Sigmoid colon (tissue), 7 donors: ENCODE data around the gene RADX. TPM values are rescaled to one million over a fixed set of nuclear protein-coding genes. Genes with fewer than 3 reads are reported as not detected.

ENCODE experiments used
- DNase-seq: peaks from one replicate; pipeline ENCODE4 v3.0.0-alpha.2; 2019
- H3K27ac ChIP-seq, 4 donors: fragments of 200-600 bp; sonication (generic); one replicate each; pipeline ENCODE4 v1.5.1; 2016 to 2019; ENCODE audit warnings: mild to moderate bottlenecking in 1 of 4
- H3K27me3 ChIP-seq, 3 donors: fragments of 200-600 bp; sonication (generic); one replicate each; pipeline ENCODE4 v1.5.1; 2019; ENCODE audit warnings: mild to moderate bottlenecking in 1 of 3
- H3K36me3 ChIP-seq, 4 donors: fragments of 200-600 bp; sonication (generic); one replicate each; pipeline ENCODE4 v1.5.1; 2016 to 2019
- H3K4me1 ChIP-seq, 4 donors: fragments of 200-600 bp; sonication (generic); one replicate each; pipeline ENCODE4 v1.5.1; 2017 to 2019
- H3K4me3 ChIP-seq, 4 donors: fragments of 200-600 bp; sonication (generic); one replicate each; pipeline ENCODE4 v1.5.1; 2017 to 2019; ENCODE audit warnings: mild to moderate bottlenecking in 2 of 4, moderate library complexity in 1 of 4
- H3K9me3 ChIP-seq, 4 donors: fragments of 200-600 bp in 3 of 4; sonication (generic) in 3 of 4; one replicate each; pipeline versions ENCODE4 v1.5.1 to v1.6.1; 2013 to 2019
- CTCF ChIP-seq, 4 experiments: fragments of 450-650 bp in 3 of 4; fragments of 200-600 bp in 1 of 4; IDR thresholded peaks; one replicate each; pipeline ENCODE4 v1.5.1; 2016 to 2019; ENCODE audit warnings: antibody characterized with exemption in 4 of 4, mild to moderate bottlenecking in 3 of 4, moderate library complexity in 2 of 4
- EP300 ChIP-seq, 4 donors: sonication (generic); formaldehyde crosslinking; IDR thresholded peaks; one replicate each; pipeline ENCODE4 v1.6.1; 2017; ENCODE audit warnings: antibody characterized with exemption in 4 of 4
- POLR2A ChIP-seq, 2 donors: fragments of 450-650 bp; IDR thresholded peaks; one replicate each; pipeline ENCODE4 v1.6.1; 2016; ENCODE audit warnings: antibody characterized with exemption in 2 of 2, mild to moderate bottlenecking in 2 of 2, moderate library complexity in 2 of 2
- POLR2AphosphoS5 ChIP-seq, 4 donors: sonication (generic); formaldehyde crosslinking; IDR thresholded peaks; one replicate each; pipeline ENCODE4 v1.6.1; 2017; ENCODE audit warnings: antibody characterized with exemption in 4 of 4
- WGBS, 2 donors: extraction: QIAGEN DNeasy Blood & Tissue Kit; methylation state at CpG; one replicate each; pipeline ENCODE4 v1.1.7; 2013; 5-methylcytosine and 5-hydroxymethylcytosine counted together
- intact Hi-C: fragments of 100-400 bp; cut with DNase I; formaldehyde crosslinking; loops from one replicate; pipeline ENCODE4 v1.15.1; 2023
- polyA plus RNA-seq, 3 donors: library from polyadenylated mRNA; stranded (reverse); fragments of 200-250 nt; gene quantifications; one replicate each; pipeline ENCODE4 v1.2.3, GENCODE V29; 2013
- total RNA-seq, 4 donors: library from RNA; depleted of rRNA; stranded (reverse); fragments of >200 nt; gene quantifications; one replicate each; pipeline ENCODE4 v1.1.0, GENCODE V29; 2016
- donor health status: healthy with polysubstance abuse.
- donor health status: Bipolar disorder and iron deficiency.
- donor health status: healthy.

The RADX gene
- total and polyA plus RNA-seq, 7 donors: 0.60 to 7.3 (median 1.1) TPM

GRCh38 chrX:106611317-106611678, 480 bp upstream of the RADX start:
- Histone ChIP-seq H3K27ac (peak overlapping the region in 3 of 4 donors; percentile 14 to 48 (median 42)), H3K27me3 (no peaks in the 10 kb centered on the region), H3K4me3 (peak overlapping the region; percentile 33 to 57 (median 52)), H3K4me1 (peaks cover 0 to 4% (median 0%) of the 10 kb centered on the region in 4 donors), H3K36me3 (no peaks in the 10 kb centered on the region), H3K9me3 (no peaks in the 10 kb centered on the region)
- DNase-seq: no peak
- no peak for TF ChIP-seq CTCF (IDR thresholded peaks at IDR 0.05)
- no peak for TF ChIP-seq POLR2AphosphoS5 (IDR thresholded peaks at IDR 0.05)
- no peak for TF ChIP-seq POLR2A (IDR thresholded peaks at IDR 0.05)
- WGBS, 2 donors: 16 to 17% methylated on average over 1 of the region's 1 CpG
- intact Hi-C loops: loop anchor here (5.0 kb wide), 1 partner anchor 191 kb away; the partner anchor contains the start of gene TBC1D8B

- peaks cover 0 to 4% (median 0%) of the 10 kb centered on the region in 4 donors for H3K4me1 ChIP-seq
- peak overlapping the region; percentile 33 to 57 (median 52) for H3K4me3 ChIP-seq
- peak overlapping the region in 2 of 4 donors; percentile 42 to 48 for H3K27ac ChIP-seq
- TF ChIP-seq POLR2AphosphoS5 (IDR thresholded peaks at IDR 0.05) (no peak), CTCF (IDR thresholded peaks at IDR 0.05) (no peak)
- no peaks in the 10 kb centered on the region for H3K36me3 ChIP-seq
- H3K9me3 ChIP-seq: no peaks in the 10 kb centered on the region
- intact Hi-C loops: loop anchor here (5.0 kb wide), 1 partner anchor 190 kb away; the partner anchor contains the start of gene TBC1D8B
- no peaks in the 10 kb centered on the region for H3K27me3 ChIP-seq
- 1 to 3% methylated on average over 8 of the region's 8 CpGs for WGBS, 2 donors
- no peak for DNase-seq
Measured at GRCh38 chrX:106612393-106612763, 600 bp downstream of the RADX start.

GRCh38 chrX:106613277-106613676, 1.5 kb downstream of the RADX start:
- Histone ChIP-seq H3K4me3 (peak overlapping the region in 1 of 4 donors; percentile 52), H3K27me3 (no peaks in the 10 kb centered on the region), H3K36me3 (no peaks in the 10 kb centered on the region), H3K9me3 (no peaks in the 10 kb centered on the region), H3K4me1 (peaks cover 0 to 4% (median 0%) of the 10 kb centered on the region in 4 donors), H3K27ac (no peak overlapping the region)
- intact Hi-C loops: loop anchor here (5.0 kb wide), 1 partner anchor 189 kb away; the partner anchor contains the start of gene TBC1D8B
- 8 to 26% methylated on average over 4 of the region's 4 CpGs for WGBS, 2 donors
- TF ChIP-seq POLR2AphosphoS5 (IDR thresholded peaks at IDR 0.05) (no peak), POLR2A (IDR thresholded peaks at IDR 0.05) (no peak), EP300 (IDR thresholded peaks at IDR 0.05) (no peak), CTCF (IDR thresholded peaks at IDR 0.05) (no peak)
- DNase-seq: no peak

GRCh38 chrX:106615041-106615440, 3.3 kb downstream of the RADX start:
- TF ChIP-seq CTCF (IDR thresholded peaks at IDR 0.05) (no peak), POLR2AphosphoS5 (IDR thresholded peaks at IDR 0.05) (no peak), POLR2A (IDR thresholded peaks at IDR 0.05) (no peak), EP300 (IDR thresholded peaks at IDR 0.05) (no peak)
- Histone ChIP-seq H3K36me3 (no peaks in the 10 kb centered on the region), H3K4me3 (no peak overlapping the region), H3K4me1 (peaks cover 0 to 4% (median 0%) of the 10 kb centered on the region in 4 donors), H3K27ac (no peak overlapping the region), H3K9me3 (no peaks in the 10 kb centered on the region), H3K27me3 (no peaks in the 10 kb centered on the region)
- no peak for DNase-seq
- intact Hi-C loops: no loop called here
- WGBS, 2 donors: 90 to 92% methylated on average over 7 of the region's 7 CpGs

- DNase-seq: no peak
- intact Hi-C loops: no loop called here
- Histone ChIP-seq H3K27me3 (no peaks in the 10 kb centered on the region), H3K4me3 (no peak overlapping the region), H3K36me3 (no peaks in the 10 kb centered on the region), H3K4me1 (no peaks in the 10 kb centered on the region), H3K27ac (no peak overlapping the region), H3K9me3 (no peaks in the 10 kb centered on the region)
- TF ChIP-seq POLR2AphosphoS5 (IDR thresholded peaks at IDR 0.05) (no peak), EP300 (IDR thresholded peaks at IDR 0.05) (no peak), CTCF (IDR thresholded peaks at IDR 0.05) (no peak), POLR2A (IDR thresholded peaks at IDR 0.05) (no peak)
- 36 to 44% methylated on average over 3 of the region's 3 CpGs for WGBS, 2 donors
Measured at GRCh38 chrX:106619797-106620196, 8.0 kb downstream of the RADX start.
